Activated CD4-positive, alpha-beta memory T cell treated with anti-CD3 and anti-CD28 coated beads, Interleukin-2, amount 10 ng/mL, durations not matched to agents 7 days and 5 days (primary cell): ENCODE results near the gene NR2C2. TPM values are rescaled to one million over a fixed set of nuclear protein-coding genes. Genes with fewer than 3 reads are reported as not detected.
A peak's percentile ranks its signal among the peaks of the same experiment; 100 is the strongest.

Experiments used
- CTCF ChIA-PET: fragments of 350-600 bp; sonication (Branson Sonifier 250); formaldehyde crosslinking; loops from one replicate; lab custom pipeline; 2021; ENCODE audit warnings: antibody characterized with exemption, inconsistent platforms; lab: Charles Lee
- POLR2A ChIA-PET: fragments of 350-600 bp; sonication (Branson Sonifier 250); formaldehyde crosslinking; loops from one replicate; lab custom pipeline; 2021; ENCODE audit warnings: antibody characterized with exemption; lab: Charles Lee
- DNase-seq: peaks from one replicate; pipeline ENCODE4 v3.0.0-alpha.2; 2020
- H3K27ac Mint-ChIP-seq: one replicate; pipeline ENCODE4 v1.8.0; 2021; ENCODE audit warnings: mild to moderate bottlenecking, mixed read lengths
- H3K27me3 Mint-ChIP-seq: one replicate; pipeline ENCODE4 v1.8.0; 2021; ENCODE audit warnings: mixed read lengths
- H3K36me3 Mint-ChIP-seq: one replicate; pipeline ENCODE4 v1.8.0; 2021; ENCODE audit warnings: low read depth, mixed read lengths
- H3K4me1 Mint-ChIP-seq: one replicate; pipeline ENCODE4 v1.8.0; 2021; ENCODE audit warnings: mixed read lengths
- H3K4me3 Mint-ChIP-seq: one replicate; pipeline ENCODE4 v1.8.0; 2021; ENCODE audit warnings: mild to moderate bottlenecking, mixed read lengths
- H3K9me3 Mint-ChIP-seq: one replicate; pipeline ENCODE4 v1.8.0; 2021; ENCODE audit warnings: mixed read lengths
- total RNA-seq, 2 experiments: library from RNA; stranded (reverse); gene quantifications; one replicate each; pipeline ENCODE4 v1.2.3, GENCODE V29; 2021

NR2C2 gene
- total RNA-seq, 2 experiments from 2014 or later = 63.9 to 65.8 TPM

DNA sequence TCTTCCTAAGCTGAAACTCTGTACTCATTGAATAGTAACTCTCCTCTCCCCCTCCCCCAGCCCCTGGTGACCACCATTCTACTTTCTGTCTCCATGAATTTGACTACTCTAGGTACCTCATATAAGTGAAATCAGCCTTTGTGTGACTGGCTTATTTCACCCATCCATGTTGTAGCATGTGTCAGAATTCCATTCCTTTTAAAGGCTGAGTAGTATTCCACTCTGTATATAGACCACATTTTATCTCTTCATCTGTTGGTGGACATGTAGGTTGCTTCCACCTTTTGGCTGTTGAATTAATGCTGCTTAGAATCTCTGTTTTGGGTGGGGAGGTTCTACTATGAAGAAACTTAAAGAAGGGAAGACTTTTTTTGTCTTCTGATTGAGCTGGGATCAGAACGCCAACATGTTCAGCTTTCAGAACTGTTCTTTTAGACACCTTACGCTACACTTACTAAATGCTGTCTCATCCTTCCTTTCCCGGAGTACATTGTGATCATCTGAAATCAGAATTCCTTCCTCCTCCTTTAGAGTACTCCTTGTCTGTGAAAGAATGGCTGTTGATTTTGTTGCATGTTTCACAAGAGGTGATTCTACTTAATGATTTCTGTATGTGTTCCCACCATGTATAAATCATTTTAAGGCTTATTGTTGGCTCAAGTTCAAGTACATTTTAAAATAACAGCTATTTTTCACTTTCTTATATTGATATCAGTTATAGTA, 67.4 kb downstream of the NR2C2 start:
- CTCF ChIA-PET = no interaction called here
- POLR2A ChIA-PET = no interaction called here
- H3K4me3 Mint-ChIP-seq = no peak overlapping the region
- DNase-seq = no peak
- no peak overlapping the region for H3K27ac Mint-ChIP-seq
- peaks cover 58% of the 10 kb centered on the region for H3K36me3 Mint-ChIP-seq
- no peaks in the 10 kb centered on the region for H3K4me1 Mint-ChIP-seq
- no peaks in the 10 kb centered on the region for H3K9me3 Mint-ChIP-seq
- H3K27me3 Mint-ChIP-seq = no peaks in the 10 kb centered on the region

DNA sequence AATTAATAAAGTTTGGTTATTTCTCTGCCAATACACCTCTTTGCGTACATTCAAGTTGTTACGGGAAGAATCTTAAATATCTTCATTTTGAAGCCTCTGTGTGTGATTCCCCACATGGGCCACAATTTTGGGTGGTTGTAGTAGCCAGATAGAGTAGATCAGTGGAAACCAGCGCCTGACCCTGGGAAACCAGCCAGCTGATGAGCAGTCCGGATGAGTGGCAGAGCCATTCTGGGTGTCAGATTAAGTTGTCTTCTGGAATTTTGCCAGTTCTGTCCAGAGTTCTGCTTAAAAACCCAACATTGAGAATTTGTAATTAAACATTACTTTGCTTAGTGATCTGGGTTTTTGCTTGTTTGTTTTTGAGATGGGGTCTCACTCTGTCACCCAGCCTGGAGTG, 68.1 kb downstream of the NR2C2 start:
- peaks cover 55% of the 10 kb centered on the region for H3K36me3 Mint-ChIP-seq
- ChIA-PET POLR2A (no interaction called here), CTCF (no interaction called here)
- no peak for DNase-seq
- H3K4me1 Mint-ChIP-seq = no peaks in the 10 kb centered on the region
- H3K9me3 Mint-ChIP-seq = no peaks in the 10 kb centered on the region
- H3K27me3 Mint-ChIP-seq = no peaks in the 10 kb centered on the region
- no peak overlapping the region for H3K27ac Mint-ChIP-seq
- H3K4me3 Mint-ChIP-seq = no peak overlapping the region

DNA sequence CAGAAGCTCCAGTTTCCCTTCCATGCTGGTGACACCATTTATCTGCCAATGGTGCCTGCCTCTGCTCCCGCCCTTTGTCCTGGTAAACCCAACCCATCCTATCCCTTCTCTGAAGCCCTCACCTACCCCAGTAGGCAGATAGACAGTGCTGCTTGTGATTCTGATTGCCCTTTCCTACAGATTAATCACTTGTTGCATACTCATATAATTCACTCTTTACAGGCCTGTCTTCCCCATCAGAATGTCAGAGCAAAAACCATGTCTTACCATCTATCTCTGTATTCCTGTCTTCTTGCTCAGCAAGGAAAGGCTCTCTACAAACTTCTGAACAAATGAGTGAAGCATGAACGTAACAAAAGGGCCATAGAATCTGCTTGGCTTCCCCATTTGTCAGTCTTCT, 69.8 kb downstream of the NR2C2 start:
- no peak overlapping the region for H3K27ac Mint-ChIP-seq
- ChIA-PET POLR2A (no interaction called here), CTCF (no interaction called here)
- DNase-seq = no peak
- H3K4me1 Mint-ChIP-seq = no peaks in the 10 kb centered on the region
- no peak overlapping the region for H3K4me3 Mint-ChIP-seq
- H3K36me3 Mint-ChIP-seq = peaks cover 61% of the 10 kb centered on the region
- H3K9me3 Mint-ChIP-seq = no peaks in the 10 kb centered on the region
- H3K27me3 Mint-ChIP-seq = no peaks in the 10 kb centered on the region

DNA sequence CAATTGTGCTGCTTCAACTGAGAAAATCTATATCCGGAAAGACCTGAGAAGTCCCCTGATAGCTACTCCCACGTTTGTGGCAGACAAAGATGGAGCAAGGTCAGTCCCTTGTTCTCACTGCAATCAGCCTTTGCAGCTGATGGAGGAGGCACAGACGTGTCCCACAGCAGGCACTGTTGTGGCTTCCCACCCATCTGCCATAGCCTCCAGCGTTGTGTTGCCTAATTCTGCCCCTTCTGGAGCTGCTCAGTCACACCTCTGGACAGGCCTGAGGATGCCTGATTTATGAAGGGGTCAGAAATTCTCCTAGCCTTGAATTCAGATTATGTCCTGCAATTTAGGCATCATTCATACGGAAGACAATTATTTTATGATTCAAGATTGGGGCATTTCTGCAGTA, 75.9 kb downstream of the NR2C2 start:
- H3K36me3 Mint-ChIP-seq = peaks cover 43% of the 10 kb centered on the region
- POLR2A ChIA-PET = no interaction called here
- CTCF ChIA-PET = no interaction called here
- no peaks in the 10 kb centered on the region for H3K9me3 Mint-ChIP-seq
- H3K4me1 Mint-ChIP-seq = no peaks in the 10 kb centered on the region
- no peak overlapping the region for H3K4me3 Mint-ChIP-seq
- DNase-seq = no peak
- no peak overlapping the region for H3K27ac Mint-ChIP-seq
- no peaks in the 10 kb centered on the region for H3K27me3 Mint-ChIP-seq

DNA sequence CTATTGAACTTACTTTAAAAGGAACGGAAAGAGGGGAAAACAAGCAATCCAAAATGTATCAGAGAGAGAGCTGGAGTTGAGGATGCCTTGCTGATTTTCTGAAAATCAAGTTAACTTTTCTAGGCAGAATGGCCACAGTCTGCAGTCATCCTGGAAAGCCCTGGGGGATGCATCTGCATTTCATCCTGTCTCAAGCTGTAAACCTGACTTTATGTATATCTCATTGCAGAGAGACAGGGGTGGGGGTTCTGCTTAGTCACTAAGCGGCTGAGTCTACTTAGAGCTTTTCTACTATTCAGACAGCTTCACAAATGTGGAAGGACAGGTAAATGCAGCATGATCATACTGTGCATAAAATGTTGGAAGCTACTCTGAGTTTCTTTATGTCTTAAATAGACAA, 76.3 kb downstream of the NR2C2 start:
- ChIA-PET CTCF (no interaction called here), POLR2A (no interaction called here)
- no peaks in the 10 kb centered on the region for H3K27me3 Mint-ChIP-seq
- H3K27ac Mint-ChIP-seq = no peak overlapping the region
- peaks cover 48% of the 10 kb centered on the region for H3K36me3 Mint-ChIP-seq
- H3K4me1 Mint-ChIP-seq = no peaks in the 10 kb centered on the region
- no peak overlapping the region for H3K4me3 Mint-ChIP-seq
- H3K9me3 Mint-ChIP-seq = no peaks in the 10 kb centered on the region
- DNase-seq = no peak

DNA sequence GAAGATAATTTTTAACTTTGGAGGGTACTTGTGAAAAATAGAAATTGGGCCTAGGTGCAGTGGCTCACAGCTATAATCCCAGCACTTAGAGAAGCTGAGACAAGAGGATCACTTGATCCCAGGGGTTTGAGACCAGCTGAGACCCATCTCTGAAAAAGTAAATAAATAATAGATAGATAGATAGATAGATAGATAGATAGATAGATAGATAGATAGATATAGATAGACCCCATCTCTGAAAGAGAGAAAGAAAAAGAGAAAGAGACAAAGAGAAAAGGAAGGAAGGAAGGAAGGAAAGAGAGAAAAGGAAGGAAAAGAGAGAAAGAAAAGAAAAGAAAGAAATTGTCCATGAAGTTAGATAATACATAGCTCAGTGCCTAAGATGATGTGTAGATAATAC, 82.2 kb downstream of the NR2C2 start:
- no peak overlapping the region for H3K4me3 Mint-ChIP-seq
- no peaks in the 10 kb centered on the region for H3K4me1 Mint-ChIP-seq
- H3K27ac Mint-ChIP-seq = no peak overlapping the region
- ChIA-PET CTCF (interaction anchor here (1.2 kb wide), 1 partner anchor 22 kb away, joined by 4 read pairs; no protein-coding TSS in a partner anchor), POLR2A (no interaction called here)
- peaks cover 61% of the 10 kb centered on the region for H3K36me3 Mint-ChIP-seq
- H3K27me3 Mint-ChIP-seq = no peaks in the 10 kb centered on the region
- no peaks in the 10 kb centered on the region for H3K9me3 Mint-ChIP-seq
- no peak for DNase-seq

DNA sequence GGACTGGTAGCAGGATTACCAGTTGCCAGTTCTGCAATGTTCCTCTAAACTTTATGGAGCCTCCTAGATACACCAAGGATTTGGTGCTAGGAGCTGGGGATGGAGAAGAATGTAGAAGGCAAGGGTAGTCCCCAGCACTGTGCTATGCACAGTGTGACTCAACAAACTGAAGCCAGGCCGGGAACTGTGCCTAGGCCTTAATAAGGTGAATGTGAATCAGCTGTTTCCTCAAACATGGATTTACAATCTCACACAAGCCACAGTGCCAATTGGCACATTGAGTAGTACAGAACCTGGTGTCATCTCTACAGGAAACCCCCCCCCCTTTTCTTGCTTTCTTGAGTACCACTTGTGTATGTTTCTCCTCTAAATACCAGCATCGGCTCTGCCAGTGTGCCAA, 85.3 kb downstream of the NR2C2 start:
- CTCF ChIA-PET = no interaction called here
- Mint-ChIP-seq H3K9me3 (no peaks in the 10 kb centered on the region), H3K36me3 (peaks cover 57% of the 10 kb centered on the region), H3K4me1 (no peaks in the 10 kb centered on the region), H3K27ac (no peak overlapping the region), H3K4me3 (no peak overlapping the region), H3K27me3 (no peaks in the 10 kb centered on the region)
- POLR2A ChIA-PET = interaction anchor here (1.2 kb wide), 1 partner anchor 14 kb away, joined by 3 read pairs; no protein-coding TSS in a partner anchor
- DNase-seq = no peak

DNA sequence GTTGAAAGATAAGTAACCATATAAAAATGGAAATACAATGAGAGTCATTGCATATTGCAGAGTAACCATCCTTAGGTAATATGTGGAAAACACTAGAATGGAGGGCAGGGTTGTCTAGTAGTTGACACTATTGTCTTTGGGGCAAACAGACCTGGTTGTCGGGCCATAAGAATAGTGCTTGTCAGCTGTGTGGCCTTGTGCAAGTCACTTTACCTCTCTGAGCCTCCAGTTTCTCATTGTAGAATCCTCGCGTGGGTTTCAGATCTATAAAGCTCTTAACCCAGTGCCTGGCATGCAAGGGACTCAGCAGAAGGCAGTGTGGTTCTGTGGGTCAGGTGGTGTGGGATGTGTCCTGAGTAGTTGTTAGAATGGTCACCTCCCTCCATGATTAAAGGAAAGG, 85.7 kb downstream of the NR2C2 start:
- no peak for DNase-seq
- ChIA-PET CTCF (no interaction called here), POLR2A (interaction anchor here (1.2 kb wide), 1 partner anchor 13 kb away, joined by 3 read pairs; no protein-coding TSS in a partner anchor)
- Mint-ChIP-seq H3K27ac (no peak overlapping the region), H3K36me3 (peaks cover 56% of the 10 kb centered on the region), H3K4me1 (no peaks in the 10 kb centered on the region), H3K27me3 (no peaks in the 10 kb centered on the region), H3K4me3 (no peak overlapping the region), H3K9me3 (no peaks in the 10 kb centered on the region)

DNA sequence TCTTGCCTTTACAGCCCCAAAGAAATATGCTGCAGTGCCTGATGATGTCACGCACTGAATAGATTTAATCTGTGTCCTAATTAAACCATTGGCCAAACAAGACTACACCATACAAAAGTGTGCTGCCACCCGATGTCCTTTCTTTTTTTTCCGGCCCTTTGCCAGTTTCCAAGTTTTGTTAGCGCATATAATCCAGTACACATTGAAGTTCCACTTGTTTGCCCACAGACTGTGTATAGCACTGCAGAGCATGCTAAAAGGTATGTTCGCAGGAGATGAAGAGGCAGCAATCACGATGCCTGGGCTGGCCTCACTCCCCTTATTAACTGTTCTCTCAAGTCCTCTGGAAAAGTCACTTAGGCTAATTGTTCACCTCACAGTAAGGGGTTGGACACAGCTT, 90.9 kb downstream of the NR2C2 start:
- Mint-ChIP-seq H3K9me3 (no peaks in the 10 kb centered on the region), H3K36me3 (peaks cover 52% of the 10 kb centered on the region), H3K4me1 (no peaks in the 10 kb centered on the region), H3K4me3 (no peak overlapping the region), H3K27ac (no peak overlapping the region), H3K27me3 (no peaks in the 10 kb centered on the region)
- no peak for DNase-seq
- ChIA-PET CTCF (interaction anchor here (3.1 kb wide), 1 partner anchor 13 kb away, joined by 15 read pairs; no protein-coding TSS in a partner anchor), POLR2A (interaction anchor here (1.1 kb wide), 2 partner anchors 11 to 27 kb away, joined by 3 read pairs; partner anchors contain the start of gene MRPS25)

DNA sequence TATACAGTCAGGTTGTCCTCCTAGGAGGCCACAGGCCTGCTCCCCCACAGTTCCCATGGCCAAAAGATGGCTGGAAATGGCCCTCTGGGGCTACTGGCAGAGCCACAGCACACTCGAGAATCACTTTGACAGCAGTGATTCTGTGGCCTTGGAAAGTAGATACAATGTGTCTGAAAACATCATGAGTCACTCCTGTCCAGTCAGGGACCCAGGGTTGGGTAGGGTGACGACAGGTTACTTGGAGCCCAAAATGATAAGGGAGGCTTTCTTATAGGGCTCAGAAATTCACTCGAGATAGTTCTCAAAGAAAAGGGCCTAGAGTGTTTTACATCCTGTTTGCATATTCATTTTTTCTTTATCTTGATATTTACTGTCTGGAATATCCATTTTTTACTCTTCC, 93.5 kb downstream of the NR2C2 start:
- CTCF ChIA-PET = no interaction called here
- no peaks in the 10 kb centered on the region for H3K9me3 Mint-ChIP-seq
- H3K27ac Mint-ChIP-seq = no peak overlapping the region

DNA sequence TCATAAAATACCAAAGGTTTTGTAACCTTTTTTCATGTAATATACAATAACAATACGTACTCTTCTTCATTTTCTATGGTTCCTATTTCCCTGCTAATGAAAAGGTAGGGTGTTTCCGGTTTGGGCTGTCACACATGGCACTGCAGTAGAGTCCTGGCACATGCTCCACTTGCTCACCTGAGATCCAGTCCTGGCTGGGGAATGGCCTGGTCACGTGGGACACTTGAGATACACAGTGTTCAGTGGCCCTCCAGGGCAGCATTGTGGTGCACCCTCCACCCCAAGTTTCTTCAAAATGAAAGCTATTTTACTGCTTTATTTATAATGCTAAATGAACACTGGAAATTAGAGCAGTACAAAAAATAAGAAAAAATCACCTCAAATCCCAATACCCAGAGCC, 94.6 kb downstream of the NR2C2 start:
- peaks cover 69% of the 10 kb centered on the region for H3K36me3 Mint-ChIP-seq
- H3K9me3 Mint-ChIP-seq = no peaks in the 10 kb centered on the region
- peak overlapping the region; percentile 18 for H3K27ac Mint-ChIP-seq
- no peaks in the 10 kb centered on the region for H3K27me3 Mint-ChIP-seq
- peaks cover 18% of the 10 kb centered on the region for H3K4me1 Mint-ChIP-seq
- no peak overlapping the region for H3K4me3 Mint-ChIP-seq
- DNase-seq = no peak
- POLR2A ChIA-PET = no interaction called here
- CTCF ChIA-PET = no interaction called here

More for the DNA sequence above, 93.5 kb downstream of the NR2C2 start:
- peaks cover 62% of the 10 kb centered on the region for H3K36me3 Mint-ChIP-seq
- no peaks in the 10 kb centered on the region for H3K27me3 Mint-ChIP-seq
- POLR2A ChIA-PET = no interaction called here
- H3K4me1 Mint-ChIP-seq = peaks cover 16% of the 10 kb centered on the region
- H3K4me3 Mint-ChIP-seq = no peak overlapping the region
- no peak for DNase-seq

DNA sequence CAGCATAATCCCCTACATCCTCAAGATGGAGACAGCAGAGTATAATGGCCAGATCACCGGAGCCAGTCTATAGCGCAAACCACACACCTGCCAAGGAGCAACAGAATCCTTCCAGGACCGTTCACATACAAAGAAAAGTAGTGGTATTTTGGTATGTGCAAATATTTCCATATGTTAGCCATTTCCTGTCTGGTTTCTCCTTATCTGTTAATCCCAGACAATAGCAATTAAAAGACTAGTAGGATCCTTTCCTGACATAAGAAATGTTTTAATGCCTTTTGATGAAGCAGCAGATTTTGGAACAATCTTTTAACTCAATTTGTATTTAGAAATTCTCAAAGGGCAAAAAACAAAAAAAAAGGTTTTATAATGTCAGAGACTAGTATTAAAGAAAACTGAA, 95.6 kb downstream of the NR2C2 start:
- ChIA-PET CTCF (no interaction called here), POLR2A (no interaction called here)
- Mint-ChIP-seq H3K9me3 (no peaks in the 10 kb centered on the region), H3K4me1 (peaks cover 18% of the 10 kb centered on the region), H3K27ac (no peak overlapping the region), H3K4me3 (no peak overlapping the region), H3K27me3 (no peaks in the 10 kb centered on the region), H3K36me3 (peaks cover 72% of the 10 kb centered on the region)
- no peak for DNase-seq

DNA sequence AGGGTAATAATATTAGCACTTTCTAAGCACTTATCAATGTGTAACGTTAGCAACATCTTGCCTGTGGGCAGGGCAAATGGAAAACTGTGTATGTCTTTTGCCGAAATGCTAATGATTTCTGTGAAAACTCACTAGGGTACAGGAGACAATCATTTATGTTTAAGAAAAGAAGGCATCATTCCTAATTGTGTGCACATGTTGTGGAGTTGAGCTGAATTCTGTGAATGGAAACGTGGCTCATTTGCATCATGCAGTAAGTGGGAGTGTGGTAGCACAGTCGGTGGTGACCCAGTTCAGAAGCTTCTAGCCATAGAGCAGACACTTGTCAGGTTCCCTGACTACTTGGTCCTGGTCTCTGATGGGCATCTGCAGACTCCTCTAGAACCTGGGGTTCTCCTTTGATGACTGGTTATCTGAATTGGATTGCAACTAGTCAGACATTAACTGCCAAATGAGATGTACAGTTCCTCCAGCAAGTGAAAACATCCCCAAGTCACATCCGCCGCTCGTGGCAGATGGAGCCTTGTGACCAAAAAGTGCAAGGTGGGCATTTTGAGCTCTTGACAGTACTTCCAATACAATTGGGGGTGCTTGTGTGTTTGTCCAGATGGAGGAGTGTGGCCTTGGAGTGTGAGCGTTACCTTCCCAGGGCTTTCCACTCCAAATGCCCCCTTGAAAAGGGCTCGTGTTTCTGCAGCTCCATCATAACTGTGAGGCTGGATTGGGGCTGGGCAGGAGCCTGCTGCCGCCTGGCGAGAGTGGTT, 96.2 kb downstream of the NR2C2 start:
- H3K27me3 Mint-ChIP-seq = no peaks in the 10 kb centered on the region
- peaks cover 70% of the 10 kb centered on the region for H3K36me3 Mint-ChIP-seq
- DNase-seq = no peak
- no peak overlapping the region for H3K4me3 Mint-ChIP-seq
- ChIA-PET POLR2A (no interaction called here), CTCF (no interaction called here)
- H3K9me3 Mint-ChIP-seq = no peaks in the 10 kb centered on the region
- H3K4me1 Mint-ChIP-seq = peaks cover 18% of the 10 kb centered on the region
- H3K27ac Mint-ChIP-seq = peak overlapping the region; percentile 9
